ENCODE results near the gene KCNB1.

GRCh38 chr20:49316704-49317103 is 165.8 kb downstream of the KCNB1 start:
- TF ChIP-seq POLR2A (IDR thresholded peaks at IDR 0.05), result no peak
- no peak for TF ChIP-seq CTCF (IDR thresholded peaks at IDR 0.05)

Measured in uterus (tissue), 2 donors.